Eye (tissue), 1 donor: Measurements from ENCODE around the gene NUTF2.

Experiments
- DNase-seq: peaks from one replicate; pipeline ENCODE4 v3.0.0-alpha.2; 2015

Gene NUTF2

GRCh38 chr16:67865318-67865717, 18.6 kb downstream of the NUTF2 start:
- no peak for DNase-seq

- no peak for DNase-seq
These were observed 21.6 kb downstream of the NUTF2 start for GRCh38 chr16:67868290-67868689.

DNA sequence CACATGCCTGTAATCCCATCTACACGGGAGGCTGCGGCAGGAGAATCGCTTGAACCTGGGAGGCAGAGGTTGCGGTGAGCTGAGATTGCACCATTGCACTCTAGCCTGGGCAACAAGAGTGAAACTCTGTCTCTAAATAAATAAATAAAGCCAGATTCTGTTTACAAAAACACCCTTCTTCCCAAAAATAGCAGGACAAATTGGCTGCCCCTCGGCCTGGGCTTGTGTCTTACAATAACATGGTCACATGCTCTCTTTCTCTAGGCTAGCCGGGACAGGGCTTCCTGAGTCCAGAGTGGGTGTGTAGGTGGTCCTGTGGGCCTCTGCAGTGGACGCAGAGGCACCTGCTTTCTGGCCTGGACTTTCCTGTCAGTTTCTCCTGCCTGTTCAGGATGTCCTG, 22.9 kb downstream of the NUTF2 start:
- DNase-seq, result no peak

DNA sequence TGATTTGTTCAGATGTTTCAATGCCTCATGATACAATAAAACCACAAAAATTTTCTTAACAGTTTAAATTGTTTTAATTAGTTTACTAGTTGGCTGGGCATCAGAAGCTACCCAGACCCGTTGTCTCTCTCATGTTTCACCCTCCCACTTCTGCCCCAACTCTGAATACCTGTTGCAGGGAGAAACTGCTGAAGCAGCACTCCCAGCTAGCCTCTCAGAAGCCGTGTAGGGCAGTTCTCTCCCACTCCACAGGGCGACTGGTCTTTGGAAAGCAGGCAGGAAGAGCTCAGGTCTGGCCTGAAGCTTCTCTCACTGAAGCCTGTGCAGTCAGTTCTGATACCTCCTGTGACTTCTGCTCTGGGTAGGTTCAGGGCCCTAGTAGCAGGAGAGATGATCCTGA, 24.5 kb downstream of the NUTF2 start:
- no peak for DNase-seq

GRCh38 chr16:67872131-67872630, 25.4 kb downstream of the NUTF2 start:
- DNase-seq, result no peak

DNA sequence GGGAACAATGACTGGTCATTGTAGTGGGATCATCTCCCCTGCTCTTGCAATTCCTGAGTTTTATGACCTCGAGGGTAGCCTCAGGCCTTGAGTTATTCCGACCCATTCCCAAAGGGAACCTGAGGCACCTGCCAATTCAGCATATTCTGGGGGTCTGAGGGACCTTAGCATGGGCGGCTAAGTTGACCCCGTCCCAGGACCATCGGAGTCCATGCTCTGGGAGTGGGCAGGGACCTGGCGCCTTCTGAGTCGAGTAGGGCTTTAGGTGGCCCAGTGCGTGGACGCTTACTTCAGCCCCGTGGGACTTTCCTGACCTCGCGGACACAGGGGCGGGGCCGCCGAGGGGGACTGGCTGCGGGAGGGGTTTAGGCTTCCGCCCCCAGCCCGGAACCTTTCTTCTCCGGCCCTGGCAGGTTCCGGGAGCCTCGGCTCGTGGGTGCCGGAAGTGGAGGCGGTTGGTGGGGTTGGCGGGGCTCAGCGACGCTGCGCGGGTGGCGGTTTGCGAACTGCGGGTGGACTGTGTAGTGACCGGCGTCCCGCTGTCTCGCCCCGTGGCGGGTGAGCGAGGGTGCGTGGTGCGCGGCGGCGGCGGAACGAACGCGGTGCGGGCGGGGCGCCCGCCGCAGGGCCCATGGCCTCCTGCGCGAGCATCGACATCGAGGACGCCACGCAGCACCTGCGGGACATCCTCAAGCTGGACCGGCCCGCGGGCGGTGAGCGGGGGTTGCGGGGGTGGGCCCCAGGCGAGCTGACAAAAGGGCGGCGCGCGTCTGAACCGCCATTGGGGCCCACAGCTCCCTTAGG, 26.1 kb downstream of the NUTF2 start, which contains the start of gene EDC4:
EDC4 (plus strand) TSS at position 422 of the 804 bp plus-strand sequence; CDS start at position 632, 210 bp downstream.
- DNase-seq, result peak; percentile 88

DNA sequence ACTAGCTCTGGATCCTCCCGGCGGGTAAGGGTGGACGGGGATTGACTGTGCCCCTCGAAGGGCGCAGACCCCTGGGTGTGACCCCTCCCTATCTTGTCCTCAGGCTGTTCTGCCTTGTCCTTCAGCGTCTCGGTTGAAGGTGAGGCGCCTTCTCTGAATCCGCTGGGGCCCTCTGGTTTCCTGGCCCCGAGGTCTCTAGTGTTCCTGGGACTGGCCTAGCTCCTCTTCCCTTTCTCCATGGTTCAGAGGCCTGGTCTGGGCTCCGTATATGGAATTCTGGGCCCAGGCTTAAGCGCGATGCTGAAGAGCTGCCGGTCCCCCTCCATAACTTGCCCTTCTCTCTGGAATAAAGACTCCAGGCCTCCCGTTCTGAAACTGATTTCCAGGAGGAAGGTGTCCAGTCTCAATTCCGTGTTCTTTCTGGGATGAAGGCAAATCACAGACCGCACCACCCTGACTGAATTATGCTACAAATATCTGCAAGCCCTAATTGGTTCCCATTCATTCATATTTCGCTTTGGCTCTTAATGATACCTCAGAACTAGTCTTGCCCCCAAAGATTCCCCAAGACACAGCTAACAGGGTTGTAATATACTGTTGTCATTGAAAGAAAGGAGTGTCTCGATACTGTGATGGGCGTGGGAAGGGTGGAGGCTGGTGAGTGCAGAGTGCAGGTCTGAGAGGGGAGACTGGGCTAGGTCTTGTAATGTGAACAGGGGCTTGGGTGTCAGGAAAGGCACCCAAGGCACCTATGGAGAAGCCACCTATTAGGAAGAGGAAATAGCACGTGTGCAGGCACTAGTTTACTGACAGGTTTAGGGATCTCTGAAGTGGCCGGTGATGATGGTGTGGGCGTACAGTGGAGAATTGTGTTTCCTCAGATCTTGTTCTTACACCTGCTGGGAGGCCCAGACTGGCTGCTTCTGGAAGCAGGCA, 27.0 kb downstream of the NUTF2 start:
- DNase-seq, result no peak

- no peak for DNase-seq
These were observed 27.6 kb downstream of the NUTF2 start for GRCh38 chr16:67874372-67874771.

DNA sequence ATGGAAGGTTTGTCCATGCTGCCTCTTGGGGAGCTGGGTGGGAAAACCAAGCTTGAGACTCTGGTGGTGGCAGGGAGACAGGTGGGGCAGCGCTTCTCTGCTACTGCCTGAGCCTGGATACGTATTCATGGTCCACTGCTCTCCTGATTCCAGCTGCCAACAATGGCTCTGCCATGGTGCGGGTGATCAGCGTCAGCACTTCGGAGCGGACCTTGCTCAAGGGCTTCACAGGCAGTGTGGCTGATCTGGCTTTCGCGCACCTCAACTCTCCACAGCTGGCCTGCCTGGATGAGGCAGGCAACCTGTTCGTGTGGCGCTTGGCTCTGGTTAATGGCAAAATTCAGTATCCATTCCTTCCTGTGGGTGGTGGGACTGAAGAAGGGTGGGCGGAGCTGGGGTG, 30.3 kb downstream of the NUTF2 start:
- DNase-seq, result no peak

GRCh38 chr16:67878232-67878631, 31.5 kb downstream of the NUTF2 start:
- DNase-seq, result no peak

GRCh38 chr16:67878846-67879245, 32.1 kb downstream of the NUTF2 start:
- DNase-seq, result no peak

- no peak for DNase-seq
These were observed 32.7 kb downstream of the NUTF2 start for GRCh38 chr16:67879462-67879861.

- DNase-seq, result no peak
These were observed 33.2 kb downstream of the NUTF2 start for GRCh38 chr16:67879936-67880335.

- DNase-seq, result no peak
These were observed 33.9 kb downstream of the NUTF2 start for GRCh38 chr16:67880584-67880983.

DNA sequence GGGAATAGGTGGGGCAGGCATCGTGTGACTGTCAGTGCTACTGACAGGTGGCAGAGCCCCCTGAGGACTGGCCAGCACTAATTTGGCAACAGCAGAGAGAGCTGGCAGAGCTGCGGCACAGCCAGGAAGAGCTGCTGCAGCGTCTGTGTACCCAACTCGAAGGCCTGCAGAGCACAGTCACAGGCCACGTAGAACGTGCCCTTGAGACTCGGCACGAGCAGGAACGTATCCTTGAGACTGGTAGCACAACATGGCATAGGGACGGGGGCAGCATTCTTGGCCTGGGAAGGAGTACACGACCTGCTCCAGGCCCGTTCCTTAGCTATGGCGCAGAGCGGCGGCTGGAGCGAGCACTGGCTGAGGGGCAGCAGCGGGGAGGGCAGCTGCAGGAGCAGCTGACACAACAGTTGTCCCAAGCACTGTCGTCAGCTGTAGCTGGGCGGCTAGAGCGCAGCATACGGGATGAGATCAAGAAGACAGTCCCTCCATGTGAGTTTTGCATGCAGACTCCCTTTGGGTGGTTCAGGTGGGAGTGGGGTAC, 35.0 kb downstream of the NUTF2 start:
- no peak for DNase-seq

- DNase-seq, result peak; percentile 10
These were observed 35.8 kb downstream of the NUTF2 start for GRCh38 chr16:67882374-67883145.

GRCh38 chr16:67883146-67883871, 36.6 kb downstream of the NUTF2 start:
- no peak for DNase-seq

GRCh38 chr16:67883872-67884261, 37.1 kb downstream of the NUTF2 start:
- peak; percentile 54 for DNase-seq

DNA sequence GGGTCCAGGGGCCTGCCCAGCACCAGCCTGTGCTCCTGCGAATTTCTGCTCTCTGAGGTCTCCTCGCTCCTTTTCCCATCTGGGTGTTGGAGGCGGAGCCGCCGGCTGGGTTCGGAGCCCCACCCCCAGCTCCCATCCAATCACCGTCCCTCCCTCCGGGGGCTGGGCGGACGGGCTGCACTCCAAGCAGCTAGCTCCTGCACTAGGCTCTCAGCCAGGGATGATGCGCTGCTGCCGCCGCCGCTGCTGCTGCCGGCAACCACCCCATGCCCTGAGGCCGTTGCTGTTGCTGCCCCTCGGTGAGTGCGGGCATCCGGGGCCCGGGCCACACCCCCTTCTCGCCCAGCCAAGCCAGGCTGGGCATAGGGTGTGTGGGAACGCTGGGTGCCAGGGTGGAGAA, 38.0 kb downstream of the NUTF2 start, which contains the start of gene NRN1L:
NRN1L (plus strand) TSS at position 202 of the 400 bp plus-strand sequence; CDS start at position 221, 19 bp downstream.
- DNase-seq, result peak; percentile 92

- DNase-seq, result no peak
These were observed 38.8 kb downstream of the NUTF2 start for GRCh38 chr16:67885545-67885944.

DNA sequence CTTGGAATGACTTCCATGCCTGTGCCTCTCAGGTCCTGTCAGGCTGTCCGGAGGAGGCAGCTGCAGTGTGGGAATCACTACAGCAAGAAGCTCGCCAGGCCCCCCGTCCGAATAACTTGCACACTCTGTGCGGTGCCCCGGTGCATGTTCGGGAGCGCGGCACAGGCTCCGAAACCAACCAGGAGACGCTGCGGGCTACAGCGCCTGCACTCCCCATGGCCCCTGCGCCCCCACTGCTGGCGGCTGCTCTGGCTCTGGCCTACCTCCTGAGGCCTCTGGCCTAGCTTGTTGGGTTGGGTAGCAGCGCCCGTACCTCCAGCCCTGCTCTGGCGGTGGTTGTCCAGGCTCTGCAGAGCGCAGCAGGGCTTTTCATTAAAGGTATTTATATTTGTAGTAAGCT, 39.2 kb downstream of the NUTF2 start:
- DNase-seq, result no peak

GRCh38 chr16:67886387-67886786, 39.7 kb downstream of the NUTF2 start:
- DNase-seq, result no peak
